Measurements from ENCODE around the gene COPG2.

GRCh38 chr7:130654850-130655249, 13.7 kb downstream of the COPG2 start:
- TF ChIP-seq EZH2 (IDR thresholded peaks at IDR 0.05) (no peak), POLR2AphosphoS5 (IDR thresholded peaks at IDR 0.05; ENCODE audit: borderline replicate concordance, low read depth, low read length) (no peak)
